ENCODE measurements around the gene SLC17A4.

DNA sequence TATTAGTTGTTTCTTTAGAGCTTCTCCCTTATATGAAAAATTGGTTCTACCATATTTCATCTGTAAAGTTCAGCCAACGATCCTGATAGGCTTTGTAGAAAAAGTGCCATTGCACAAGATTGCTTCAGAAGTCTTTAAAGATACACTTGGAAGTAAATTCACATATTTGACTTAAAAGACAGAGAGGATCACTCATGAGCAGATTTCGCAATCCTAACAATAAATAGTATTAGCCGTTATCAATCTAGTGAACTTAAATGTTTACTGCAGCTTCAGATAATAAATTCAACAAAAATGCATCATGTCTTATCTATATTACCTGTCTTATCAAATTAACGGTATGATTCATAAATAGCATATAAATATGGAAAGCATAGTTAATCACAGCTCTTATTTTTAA lies 8.7 kb upstream of the SLC17A4 start:
- TF ChIP-seq, protein P1, sequence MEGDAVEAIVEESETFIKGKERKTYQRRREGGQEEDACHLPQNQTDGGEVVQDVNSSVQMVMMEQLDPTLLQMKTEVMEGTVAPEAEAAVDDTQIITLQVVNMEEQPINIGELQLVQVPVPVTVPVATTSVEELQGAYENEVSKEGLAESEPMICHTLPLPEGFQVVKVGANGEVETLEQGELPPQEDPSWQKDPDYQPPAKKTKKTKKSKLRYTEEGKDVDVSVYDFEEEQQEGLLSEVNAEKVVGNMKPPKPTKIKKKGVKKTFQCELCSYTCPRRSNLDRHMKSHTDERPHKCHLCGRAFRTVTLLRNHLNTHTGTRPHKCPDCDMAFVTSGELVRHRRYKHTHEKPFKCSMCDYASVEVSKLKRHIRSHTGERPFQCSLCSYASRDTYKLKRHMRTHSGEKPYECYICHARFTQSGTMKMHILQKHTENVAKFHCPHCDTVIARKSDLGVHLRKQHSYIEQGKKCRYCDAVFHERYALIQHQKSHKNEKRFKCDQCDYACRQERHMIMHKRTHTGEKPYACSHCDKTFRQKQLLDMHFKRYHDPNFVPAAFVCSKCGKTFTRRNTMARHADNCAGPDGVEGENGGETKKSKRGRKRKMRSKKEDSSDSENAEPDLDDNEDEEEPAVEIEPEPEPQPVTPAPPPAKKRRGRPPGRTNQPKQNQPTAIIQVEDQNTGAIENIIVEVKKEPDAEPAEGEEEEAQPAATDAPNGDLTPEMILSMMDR (IDR thresholded peaks at IDR 0.05; ENCODE audit: insufficient read depth, low read depth, low read length), result no peak
- no peak for TF ChIP-seq EZH2 (IDR thresholded peaks at IDR 0.05; ENCODE audit: insufficient read depth, low read length)

Measured in astrocyte (in vitro differentiated cells and primary cell).